HUES64 (cell line): Measurements from ENCODE around the gene PDCD1.
A peak's percentile ranks its signal among the peaks of the same experiment; 100 is the strongest.
"Not testable (repeated sequence)": the region's sequence is repeated elsewhere in the genome, so short reads cannot be mapped to it uniquely, and the experiment has no call there.

Experiments used
- H3K27ac ChIP-seq: 2 replicates; pipeline ENCODE4 v1.7.0; 2013; ENCODE audit warnings: low read depth, low read length, inconsistent platforms
- H3K27me3 ChIP-seq: 2 replicates; pipeline ENCODE4 v1.6.1; 2013; ENCODE audit warnings: mild to moderate bottlenecking, low read length; ENCODE audit not compliant: insufficient read depth
- H3K36me3 ChIP-seq: 2 replicates; pipeline ENCODE4 v1.6.1; 2013; ENCODE audit warnings: mild to moderate bottlenecking, low read length; ENCODE audit not compliant: insufficient read depth
- H3K4me1 ChIP-seq: 2 replicates; pipeline ENCODE4 v1.6.1; 2013; ENCODE audit warnings: mild to moderate bottlenecking, low read length, moderate library complexity; ENCODE audit not compliant: insufficient read depth
- H3K4me3 ChIP-seq: 2 replicates; pipeline ENCODE4 v1.5.1; 2013; ENCODE audit warnings: mild to moderate bottlenecking, low read length, moderate library complexity
- H3K9ac ChIP-seq: 2 replicates; pipeline ENCODE4 v1.6.1; 2013; ENCODE audit warnings: mild to moderate bottlenecking, low read depth, low read length
- H3K9me3 ChIP-seq: 2 replicates; pipeline ENCODE4 v1.6.1; 2013; ENCODE audit warnings: low read depth, low read length; ENCODE audit not compliant: insufficient read depth
- WGBS: fragments of 150-250, 120-280 bp; methylation state at CpG from one replicate; pipeline ENCODE4 v1.1.7; 2013; ENCODE audit warnings: missing lambda C conversion rate; 5-methylcytosine and 5-hydroxymethylcytosine counted together

PDCD1 gene

DNA sequence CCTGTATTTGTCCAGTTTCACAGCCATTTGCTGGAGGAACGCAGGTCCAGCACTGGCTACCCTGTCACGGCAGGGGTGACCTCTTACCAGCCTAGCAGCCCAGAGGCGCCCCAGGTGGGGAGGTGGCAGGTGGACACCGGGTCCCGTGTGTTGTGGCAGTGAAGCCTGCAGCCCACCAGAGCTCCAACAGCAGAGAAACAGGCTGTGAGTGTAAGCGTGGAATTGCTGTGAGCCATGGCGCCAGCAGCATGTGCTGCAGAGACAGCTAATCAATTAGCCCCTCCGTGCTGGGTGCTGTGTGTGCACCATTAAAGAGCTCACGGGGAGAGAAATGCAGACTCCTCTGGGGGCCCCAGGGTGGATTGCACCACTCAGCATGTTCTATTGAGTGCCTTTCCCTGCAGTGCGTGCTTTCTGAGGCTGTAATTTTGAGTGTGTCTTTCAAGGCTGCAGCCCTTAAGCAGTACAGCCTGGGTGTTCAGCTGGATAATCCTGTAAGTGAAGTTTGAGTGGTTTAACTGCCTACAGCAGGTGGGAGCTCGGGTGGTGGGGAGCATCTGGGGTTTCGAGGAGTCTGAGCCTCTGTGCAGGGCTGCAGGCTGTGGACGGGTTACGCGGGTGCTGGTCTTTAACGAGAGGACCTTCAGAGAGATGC is 26.7 kb upstream of the PDCD1 start:
- Histone ChIP-seq H3K27me3 (no peaks in the 10 kb centered on the region), H3K4me1 (peaks cover 18% of the 10 kb centered on the region), H3K9ac (no peak overlapping the region), H3K9me3 (no peaks in the 10 kb centered on the region), H3K27ac (no peak overlapping the region), H3K4me3 (no peak overlapping the region), H3K36me3 (no peaks in the 10 kb centered on the region)
- 92% methylated on average over 16 of the region's 16 CpGs for WGBS

DNA sequence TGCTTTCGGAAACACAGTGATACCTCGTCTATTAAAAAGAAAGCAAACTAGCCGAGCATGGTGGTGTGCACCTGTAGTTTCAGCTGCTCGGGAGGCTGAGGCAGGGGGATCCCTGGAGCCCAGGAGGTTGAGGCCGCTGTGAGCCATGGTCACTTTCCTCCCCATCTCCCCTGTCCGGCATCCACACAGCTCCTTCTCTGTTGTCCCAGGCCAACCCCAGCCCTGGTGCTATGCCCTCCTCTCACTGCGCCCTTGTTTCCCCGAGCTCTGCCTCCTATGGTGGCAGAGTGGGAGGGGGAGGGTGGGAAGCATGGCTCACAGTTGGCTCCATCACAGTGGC is 26.2 kb upstream of the PDCD1 start:
- no peaks in the 10 kb centered on the region for H3K27me3 ChIP-seq
- no peak overlapping the region for H3K9ac ChIP-seq
- H3K36me3 ChIP-seq, result no peaks in the 10 kb centered on the region
- H3K9me3 ChIP-seq, result no peaks in the 10 kb centered on the region
- no peak overlapping the region for H3K4me3 ChIP-seq
- WGBS, result 93% methylated on average over 8 of the region's 8 CpGs
- peaks cover 18% of the 10 kb centered on the region for H3K4me1 ChIP-seq
- H3K27ac ChIP-seq, result no peak overlapping the region

DNA sequence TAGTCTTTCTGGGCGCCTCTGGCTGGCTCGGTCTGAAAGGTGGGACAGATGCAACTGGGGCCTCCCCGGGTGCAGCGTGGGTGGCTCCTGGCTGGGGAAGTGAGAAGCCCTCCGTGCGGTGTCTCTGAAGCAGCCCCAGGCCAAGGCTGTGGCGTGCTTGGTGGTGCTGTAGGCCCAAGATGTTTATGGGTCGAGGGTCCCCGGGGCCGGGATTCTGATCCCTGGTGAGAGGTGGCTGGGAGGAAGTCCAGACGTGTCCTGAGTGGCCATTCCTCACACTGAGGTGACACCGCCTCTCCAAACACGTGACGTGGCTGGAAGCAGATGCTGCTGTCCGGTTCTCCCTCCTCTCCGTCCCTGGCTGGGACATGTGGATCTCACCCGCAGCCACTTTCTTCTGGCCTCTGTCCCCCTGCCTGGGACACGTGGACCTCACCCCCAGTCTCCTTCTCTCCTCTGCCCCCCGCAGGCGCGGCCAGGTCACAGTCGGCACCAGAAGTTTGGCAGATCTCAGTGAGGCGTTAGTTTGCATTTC is 23.5 kb upstream of the PDCD1 start:
- H3K27ac ChIP-seq, result no peak overlapping the region; the same call in 1 of the 2 replicates
- H3K4me1 ChIP-seq, result peaks cover 18% of the 10 kb centered on the region
- WGBS, result 59% methylated on average over 23 of the region's 23 CpGs
- H3K36me3 ChIP-seq, result no peaks in the 10 kb centered on the region
- H3K9me3 ChIP-seq, result no peaks in the 10 kb centered on the region
- peak overlapping the region; percentile 42 for H3K4me3 ChIP-seq
- no peak overlapping the region; the same call in 1 of the 2 replicates for H3K9ac ChIP-seq
- H3K27me3 ChIP-seq, result no peaks in the 10 kb centered on the region

DNA sequence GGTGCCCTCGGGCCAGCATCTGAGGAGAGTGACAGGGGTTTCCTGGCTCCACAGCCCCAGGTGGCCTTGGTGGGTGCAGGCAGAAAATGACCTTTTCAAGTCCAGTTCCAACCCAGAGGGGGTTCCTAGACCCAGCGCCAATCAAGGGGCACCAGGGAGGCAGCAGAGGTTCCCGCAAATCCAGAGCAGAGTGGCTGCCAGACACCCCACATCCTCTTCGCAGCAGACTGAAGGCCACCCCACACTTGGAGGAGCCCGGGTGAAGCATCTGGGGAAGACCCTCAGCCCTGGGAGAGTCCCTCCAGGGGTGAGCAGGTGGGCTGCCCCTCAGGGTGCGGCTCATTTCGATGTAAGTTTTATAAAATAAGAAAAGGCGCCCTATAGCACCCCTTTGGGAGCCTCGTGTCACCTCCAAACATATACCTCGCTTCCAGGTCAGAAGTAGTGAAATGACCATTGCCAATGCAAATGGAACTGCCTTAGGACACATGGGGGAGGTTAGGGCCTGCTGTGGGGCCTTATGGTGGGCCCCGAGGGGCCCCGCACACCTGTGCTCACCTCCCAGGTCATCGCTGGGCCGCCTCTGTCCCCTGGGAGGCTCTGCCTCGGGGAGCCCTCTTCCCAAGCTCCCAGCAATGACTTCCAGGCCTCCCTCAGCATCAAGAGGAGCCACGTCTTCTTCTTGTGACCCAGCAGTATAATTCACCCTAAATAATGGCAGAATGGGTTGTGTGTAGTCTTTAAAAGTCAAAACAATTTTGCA is 21.8 kb upstream of the PDCD1 start:
- H3K27me3 ChIP-seq, result no peaks in the 10 kb centered on the region
- no peaks in the 10 kb centered on the region for H3K36me3 ChIP-seq
- 88% methylated on average over 15 of the region's 16 CpGs for WGBS
- H3K27ac ChIP-seq, result peak overlapping the region; percentile 78
- peak overlapping the region; percentile 63 for H3K9ac ChIP-seq
- peak overlapping the region; percentile 75 for H3K4me3 ChIP-seq
- peaks cover 18% of the 10 kb centered on the region for H3K4me1 ChIP-seq
- H3K9me3 ChIP-seq, result no peaks in the 10 kb centered on the region

DNA sequence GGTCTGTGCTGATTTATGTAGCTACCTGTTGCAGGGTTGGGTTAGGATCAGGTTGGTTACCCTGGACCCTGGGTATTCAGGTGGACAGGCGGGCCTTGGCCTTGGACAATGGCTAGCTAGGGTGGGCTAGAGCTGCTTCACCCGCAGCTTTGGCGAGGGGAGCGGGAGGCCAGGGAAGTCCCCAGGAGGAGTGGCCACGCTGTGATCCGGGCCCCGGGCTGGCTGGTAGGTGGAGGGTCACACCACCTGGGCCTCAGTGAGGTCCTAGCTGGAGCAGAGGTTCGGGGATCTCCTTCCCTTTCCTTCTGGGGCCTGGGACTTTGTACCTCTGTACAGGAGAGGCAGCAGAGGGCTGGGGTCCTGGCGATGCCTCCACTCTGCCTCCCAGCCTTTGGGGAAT is 20.6 kb upstream of the PDCD1 start:
- WGBS, result 87% methylated on average over 9 of the region's 9 CpGs
- 0 out of 2 replicates have a peak, but pooled peaks cover 4% of the 10 kb centered on the region for H3K9me3 ChIP-seq
- no peak overlapping the region for H3K27ac ChIP-seq
- H3K9ac ChIP-seq, result no peak overlapping the region
- H3K27me3 ChIP-seq, result no peaks in the 10 kb centered on the region
- no peaks in the 10 kb centered on the region for H3K36me3 ChIP-seq
- H3K4me1 ChIP-seq, result peaks cover 18% of the 10 kb centered on the region
- H3K4me3 ChIP-seq, result no peak overlapping the region

DNA sequence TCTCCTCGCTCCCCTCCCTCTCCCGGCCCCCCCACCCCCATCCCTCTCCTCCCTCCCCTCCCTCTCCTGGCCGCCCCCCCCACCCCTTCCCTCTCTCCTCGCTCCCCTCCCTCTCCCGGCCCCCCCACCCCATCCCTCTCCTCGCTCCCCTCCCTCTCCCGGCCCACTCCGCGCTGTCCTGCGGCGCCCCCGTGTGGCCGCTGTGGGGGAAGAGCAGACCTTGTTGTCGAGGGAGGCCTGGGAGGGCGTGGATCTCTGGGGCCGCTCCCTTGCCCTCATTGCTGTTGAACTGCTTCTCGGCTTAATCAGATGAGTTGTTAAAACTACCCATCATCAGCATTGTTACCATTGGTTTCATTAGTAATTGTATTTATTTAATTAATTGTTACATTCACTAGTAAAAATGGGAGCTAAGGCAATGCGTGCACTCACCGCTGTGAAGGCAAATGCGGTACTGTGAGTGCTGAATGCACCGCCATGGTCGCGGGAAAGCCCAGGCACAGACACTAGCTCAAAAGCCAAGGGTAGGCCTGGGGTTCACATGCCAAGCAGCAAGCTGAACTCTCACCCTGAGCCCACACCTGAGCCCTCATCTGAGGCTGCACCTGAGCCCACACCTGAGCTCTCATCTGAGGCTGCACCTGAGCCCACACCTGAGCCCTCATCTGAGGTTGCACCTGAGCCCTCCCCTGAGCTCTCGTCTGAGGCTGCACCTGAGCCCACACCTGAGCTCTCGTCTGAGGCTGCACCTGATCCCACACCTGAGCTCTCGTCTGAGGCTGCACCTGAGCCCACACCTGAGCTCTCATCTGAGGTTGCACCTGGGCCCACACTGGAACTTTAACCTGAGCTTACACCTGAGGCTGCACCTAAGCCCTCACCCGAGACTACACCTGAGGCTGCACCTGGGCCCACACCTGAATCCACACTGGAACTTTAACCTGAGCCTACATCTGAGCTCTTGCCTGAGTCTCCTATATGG is 19.6 kb upstream of the PDCD1 start:
- Histone ChIP-seq H3K9me3 (0 out of 2 replicates have a peak, but pooled peaks cover 9% of the 10 kb centered on the region), H3K4me3 (no peak overlapping the region), H3K27me3 (no peaks in the 10 kb centered on the region), H3K4me1 (peaks cover 18% of the 10 kb centered on the region), H3K9ac (no peak overlapping the region), H3K27ac (no peak overlapping the region), H3K36me3 (no peaks in the 10 kb centered on the region)
- WGBS, result 40% methylated on average over 21 of the region's 27 CpGs

DNA sequence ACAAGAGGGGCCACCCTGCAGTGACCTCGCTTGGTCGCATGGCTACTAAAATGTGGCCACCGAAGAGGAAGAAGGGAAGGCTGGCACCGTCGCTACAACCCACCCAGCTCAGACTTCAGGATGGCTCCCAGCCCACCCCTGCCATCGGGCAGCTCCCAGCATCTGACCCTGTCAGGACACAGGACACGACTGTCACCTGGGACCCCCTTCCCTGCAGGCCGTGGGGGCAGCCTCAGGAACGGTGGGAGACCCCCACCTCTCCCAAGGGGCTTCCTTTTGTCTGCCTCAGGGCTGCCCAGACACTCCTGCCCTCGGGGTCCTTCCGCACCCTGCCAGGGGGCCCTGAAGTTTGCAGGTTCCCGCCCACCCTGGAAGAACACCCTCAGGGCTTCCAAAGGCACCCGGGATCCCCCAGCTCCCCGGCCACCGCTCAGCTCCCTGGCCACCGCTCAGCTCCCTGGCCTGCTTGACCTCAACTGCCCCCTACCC is 18.5 kb upstream of the PDCD1 start:
- H3K9ac ChIP-seq, result no peak overlapping the region
- WGBS, result 66% methylated on average over 16 of the region's 16 CpGs
- H3K27me3 ChIP-seq, result no peaks in the 10 kb centered on the region
- peaks cover 8% of the 10 kb centered on the region; the same call in 1 of the 2 replicates for H3K4me1 ChIP-seq
- H3K9me3 ChIP-seq, result 0 out of 2 replicates have a peak, but pooled peaks cover 9% of the 10 kb centered on the region
- H3K27ac ChIP-seq, result no peak overlapping the region
- H3K4me3 ChIP-seq, result no peak overlapping the region
- H3K36me3 ChIP-seq, result no peaks in the 10 kb centered on the region

DNA sequence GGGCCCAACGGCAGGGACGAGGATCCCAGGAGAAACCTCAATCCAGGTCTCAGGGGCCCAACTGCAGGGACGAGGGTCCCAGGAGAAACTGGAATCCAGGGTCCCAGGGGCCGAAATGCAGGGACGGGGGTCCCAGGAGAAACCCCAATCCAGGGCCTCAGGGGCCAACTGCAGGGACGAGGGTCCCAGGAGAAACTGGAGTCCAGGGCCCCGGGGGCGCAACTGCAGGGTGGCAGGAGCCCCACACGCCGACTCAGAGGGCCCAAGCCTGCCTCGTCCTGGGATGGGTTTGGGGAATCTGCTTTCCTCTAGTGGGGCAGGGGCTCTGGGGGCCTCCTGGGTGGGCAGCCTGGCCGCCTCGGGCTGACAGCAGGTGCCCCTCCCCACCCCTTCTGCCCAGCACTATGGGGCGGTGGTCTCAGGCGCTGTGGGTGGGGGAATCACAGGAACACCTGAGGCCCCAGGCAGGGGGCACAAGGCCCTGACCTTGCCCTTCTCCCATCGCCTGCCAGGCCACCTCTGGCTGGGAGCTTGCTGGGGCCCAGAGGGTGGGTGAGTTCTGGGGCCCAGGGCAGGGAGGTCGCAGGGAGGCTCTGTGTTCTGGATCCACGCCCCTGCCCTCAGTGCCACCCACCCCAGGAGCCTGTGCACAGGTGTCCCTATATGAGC is 18.0 kb upstream of the PDCD1 start:
- Histone ChIP-seq H3K9ac (no peak overlapping the region), H3K36me3 (no peaks in the 10 kb centered on the region), H3K27me3 (no peaks in the 10 kb centered on the region), H3K27ac (no peak overlapping the region), H3K4me3 (no peak overlapping the region), H3K9me3 (0 out of 2 replicates have a peak, but pooled peaks cover 9% of the 10 kb centered on the region), H3K4me1 (peaks cover 5% of the 10 kb centered on the region; the same call in 1 of the 2 replicates)
- WGBS, result 86% methylated on average over 18 of the region's 18 CpGs

DNA sequence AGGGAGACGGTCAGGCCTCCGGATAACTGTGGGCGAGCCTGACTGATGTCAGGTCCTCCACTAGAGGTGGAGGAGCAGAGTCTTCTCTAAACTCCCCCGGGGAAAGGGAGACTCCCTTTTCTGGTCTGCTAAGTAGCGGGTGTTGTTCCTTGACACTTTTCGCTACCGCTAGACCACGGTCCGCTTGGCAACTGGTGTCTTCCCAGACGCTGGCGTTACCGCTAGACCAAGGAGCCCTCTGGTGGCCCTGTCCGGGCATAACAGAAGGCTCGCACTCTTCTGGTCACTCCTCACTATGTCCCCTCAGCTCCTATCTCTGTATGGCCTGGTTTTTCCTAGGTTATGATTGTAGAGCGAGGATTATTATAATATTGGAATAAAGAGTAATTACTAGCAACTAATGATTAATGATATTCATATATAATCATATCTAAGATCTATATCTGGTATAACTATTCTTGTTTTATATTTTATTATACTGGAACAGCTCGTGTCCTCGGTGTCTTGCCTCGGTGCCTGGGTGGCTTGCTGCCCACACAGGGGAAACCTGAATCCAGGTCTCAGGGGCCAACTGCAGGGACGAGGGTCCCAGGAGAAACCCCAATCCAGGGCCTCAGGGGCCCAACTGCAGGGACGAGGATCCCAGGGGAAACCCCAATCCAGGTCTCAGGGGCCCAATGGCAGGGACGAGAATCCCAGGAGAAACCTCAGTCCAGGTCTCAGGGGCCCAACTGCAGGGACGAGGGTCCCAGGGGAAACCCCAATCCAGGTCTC is 17.2 kb upstream of the PDCD1 start:
- not testable (repeated sequence) for H3K9ac ChIP-seq, H3K27ac ChIP-seq, H3K9me3 ChIP-seq, H3K36me3 ChIP-seq, H3K4me3 ChIP-seq, H3K27me3 ChIP-seq, H3K4me1 ChIP-seq
- WGBS, result 83% methylated on average over 12 of the region's 22 CpGs
